A549 (cell line): ENCODE measurements around the gene CCDC183. TPM values are rescaled to one million over a fixed set of nuclear protein-coding genes. Genes with fewer than 3 reads are reported as not detected.

ENCODE experiments used
- ATAC-seq, 2 experiments: fragments of 200-7000 bp in 1 of 2; fragments of >200 bp in 1 of 2; cut with Nextera tagmentation in 1 of 2; cut with Tn5 transposase in 1 of 2; 3 replicates each; pipeline versions ENCODE4 v1.8.0 to v1.9.1; 2018 to 2020; ENCODE audit warnings: mild to moderate bottlenecking in 1 of 2, moderate library complexity in 1 of 2
- CTCF ChIA-PET: fragments of 300-600 bp; sonication (Branson Sonifier 250); formaldehyde crosslinking; extraction: SDS; loops from one replicate; lab custom pipeline; 2021; ENCODE audit warnings: antibody characterized with exemption, inconsistent platforms; lab: Yijun Ruan, JAX
- POLR2A ChIA-PET: fragments of 350-600 bp; formaldehyde crosslinking; extraction: SDS; loops from one replicate; lab custom pipeline; 2021; ENCODE audit warnings: antibody characterized with exemption, inconsistent platforms; lab: Yijun Ruan, JAX
- DNase-seq, 2 experiments: peaks; one replicate each; pipeline versions ENCODE4 v3.0.0 to v3.0.0-alpha.2; 2011 to 2016; ENCODE audit warnings: low read depth in 1 of 2, low spot score in 1 of 2
- FAIRE-seq: peaks from 2 replicates; lab custom pipeline; 2011; peaks lifted over from hg19 to GRCh38; lab: Jason Lieb, UNC
- H3K27ac ChIP-seq, 2 experiments: fragments of >200 bp; sonication (Bioruptor Twin); formaldehyde crosslinking; 3 replicates each; pipeline ENCODE4 v1.5.1; 2016 to 2017
- H3K4me1 ChIP-seq: fragments of >200 bp; sonication (Bioruptor Twin); formaldehyde crosslinking; 3 replicates; pipeline ENCODE4 v1.6.1; 2016
- H3K4me2 ChIP-seq: fragments of >200 bp; sonication (Bioruptor Twin); formaldehyde crosslinking; 3 replicates; pipeline ENCODE4 v1.6.1; 2016
- H3K4me3 ChIP-seq: fragments of >200 bp; sonication (Bioruptor Twin); formaldehyde crosslinking; 3 replicates; pipeline ENCODE4 v1.5.1; 2016
- H3K9me3 ChIP-seq: fragments of >200 bp; sonication (Bioruptor Twin); formaldehyde crosslinking; 3 replicates; pipeline ENCODE4 v1.6.1; 2016
- ATOH8 ChIP-seq: fragments of 250-450 bp; sonication (Bioruptor Pico); IDR thresholded peaks from 2 replicates; pipeline ENCODE4 v1.5.0; 2020; ENCODE audit warnings: low read depth, mild to moderate bottlenecking, moderate library complexity
- BCL3 ChIP-seq: fragments of >200 bp; sonication (Bioruptor Twin); formaldehyde crosslinking; IDR thresholded peaks from 3 replicates; pipeline ENCODE4 v1.6.1; 2016
- CBX2 ChIP-seq: fragments of 200-600 bp; sonication (generic); IDR thresholded peaks from 2 replicates; pipeline ENCODE4 v1.6.1; 2016; ENCODE audit warnings: low read depth, mild to moderate bottlenecking, borderline replicate concordance
- CBX8 ChIP-seq: fragments of 200-600 bp; sonication (generic); IDR thresholded peaks from 2 replicates; pipeline ENCODE4 v1.6.1; 2016
- CHD4 ChIP-seq: fragments of 200-600 bp; sonication (generic); IDR thresholded peaks from 2 replicates; pipeline ENCODE4 v1.6.1; 2016; ENCODE audit warnings: antibody characterized with exemption, mild to moderate bottlenecking, borderline replicate concordance
- CTCF ChIP-seq: fragments of >200 bp; sonication (Bioruptor Twin); formaldehyde crosslinking; IDR thresholded peaks from 3 replicates; pipeline ENCODE4 v1.5.1; 2016
- EHF ChIP-seq: fragments of 250-450 bp; sonication (Bioruptor Pico); IDR thresholded peaks from 2 replicates; pipeline ENCODE4 v1.5.0; 2020; ENCODE audit warnings: mild to moderate bottlenecking
- HOXA7 ChIP-seq: fragments of 250-450 bp; sonication (Bioruptor Pico); IDR thresholded peaks from 2 replicates; pipeline ENCODE4 v1.5.0; 2020; ENCODE audit warnings: mild to moderate bottlenecking, moderate library complexity
- HOXB5 ChIP-seq: fragments of 250-450 bp; sonication (Bioruptor Pico); IDR thresholded peaks from 2 replicates; pipeline ENCODE4 v1.5.0; 2020; ENCODE audit warnings: mild to moderate bottlenecking, moderate library complexity
- JUNB ChIP-seq: fragments of >200 bp; sonication (Bioruptor Twin); formaldehyde crosslinking; IDR thresholded peaks from 2 replicates; pipeline ENCODE4 v1.6.1; 2016
- MAFK ChIP-seq: fragments of 450-650 bp; IDR thresholded peaks from 2 replicates; pipeline ENCODE4 v1.6.1; 2014; ENCODE audit not compliant: partially characterized antibody
- NPAS2 ChIP-seq: fragments of 250-450 bp; sonication (Bioruptor Pico); IDR thresholded peaks from 2 replicates; pipeline ENCODE4 v1.8.0; 2022; ENCODE audit warnings: mild to moderate bottlenecking, moderate library complexity, borderline replicate concordance
- POLR2A ChIP-seq: IDR thresholded peaks from 2 replicates; pipeline ENCODE4 v1.6.1; 2012; ENCODE audit warnings: mild to moderate bottlenecking, low read length
- POLR2AphosphoS2 ChIP-seq: conservative IDR thresholded peaks from 2 replicates; pipeline ENCODE4 v1.6.1; 2012; ENCODE audit warnings: low read length, improper control_type of control experiment, inconsistent platforms
- RFX5 ChIP-seq: fragments of 450-650 bp; IDR thresholded peaks from 2 replicates; pipeline ENCODE4 v1.7.1; 2014; ENCODE audit warnings: antibody characterized with exemption, mild to moderate bottlenecking, moderate library complexity
- RNF2 ChIP-seq: fragments of 200-600 bp; sonication (generic); IDR thresholded peaks from 2 replicates; pipeline ENCODE4 v1.6.1; 2016; ENCODE audit warnings: low read depth, mild to moderate bottlenecking, antibody characterized with exemption, moderate library complexity, borderline replicate concordance
- ZSCAN20 ChIP-seq: fragments of 250-450 bp; sonication (Bioruptor Pico); IDR thresholded peaks from 2 replicates; pipeline ENCODE4 v1.8.0; 2022; ENCODE audit warnings: mild to moderate bottlenecking, moderate library complexity
- WGBS: methylation state at CpG from one replicate; pipeline ENCODE4 v1.1.6; 2017; ENCODE audit errors: missing lambda C conversion rate; 5-methylcytosine and 5-hydroxymethylcytosine counted together
- polyA plus RNA-seq, 4 experiments: library from polyadenylated mRNA; depleted of rRNA in 3 of 4; stranded (reverse); fragments of >200 nt; fragmentation: RNase III in 1 of 4; extraction: RNeasy Plus Mini Kit Qiagen cat#74134 plus additional on column Dnase treatment in 1 of 4; gene quantifications; 2 replicates in 3 of 4; 3 replicates in 1 of 4; pipeline ENCODE4 v1.2.3, GENCODE V29; 2011 to 2017

CCDC183 gene
- polyA plus RNA-seq, 2 of the 4 experiments (the other 2 are of a cell fraction) = 0.90 to 1.4 TPM

- Histone ChIP-seq H3K9me3 (no peaks in the 10 kb centered on the region), H3K4me2 (no peak overlapping the region), H3K4me1 (peaks cover 38% of the 10 kb centered on the region), H3K27ac (no peak overlapping the region), H3K4me3 (no peak overlapping the region)
- no peak for TF ChIP-seq POLR2AphosphoS2
- no peak for TF ChIP-seq CBX8
- TF ChIP-seq HOXA7 (CRISPR knock-in tag) = no peak
- TF ChIP-seq ATOH8 (CRISPR knock-in tag) = no peak
- no peak for TF ChIP-seq HOXB5 (CRISPR knock-in tag)
- no peak for TF ChIP-seq NPAS2
- TF ChIP-seq CHD4 = no peak
- no peak for TF ChIP-seq CTCF
- no peak for TF ChIP-seq ZSCAN20
- no peak for TF ChIP-seq EHF (CRISPR knock-in tag)
- TF ChIP-seq RFX5 = no peak
- no peak for TF ChIP-seq JUNB
- TF ChIP-seq MAFK = no peak
- TF ChIP-seq BCL3 = no peak
- CTCF ChIA-PET = interaction anchor here (0.6 to 4.7 kb wide), 10 partner anchors 13 to 1333 kb away, joined by 3 to 72 read pairs (median 6); partner anchors contain the start of gene C8G
- FAIRE-seq = no peak
- 98% methylated on average over 85 of the region's 88 CpGs for WGBS
- no peak for DNase-seq
- POLR2A ChIA-PET = no interaction called here
- ATAC-seq = no peak
Measured at GRCh38 chr9:136844761-136845464, 48.8 kb downstream of the CCDC183 start.

- TF ChIP-seq RNF2 (no peak), ATOH8 (CRISPR knock-in tag) (no peak), CBX2 (no peak), MAFK (no peak), POLR2A (no peak)
- DNase-seq = no peak
- peaks cover 37% of the 10 kb centered on the region for H3K4me1 ChIP-seq
- H3K4me3 ChIP-seq = no peak overlapping the region
- no peaks in the 10 kb centered on the region for H3K9me3 ChIP-seq
- no peak for ATAC-seq
- FAIRE-seq = no peak
- POLR2A ChIA-PET = no interaction called here
- no peak overlapping the region for H3K27ac ChIP-seq
- H3K4me2 ChIP-seq = no peak overlapping the region
- CTCF ChIA-PET = interaction anchor here (0.6 to 1.8 kb wide), 2 partner anchors 53 to 1334 kb away, joined by 3 to 5 read pairs; no protein-coding TSS in a partner anchor
- WGBS = 97% methylated on average over 102 of the region's 102 CpGs
Measured at GRCh38 chr9:136845465-136846260, 49.5 kb downstream of the CCDC183 start.
